ENCODE data around the gene SLC7A6OS.

- TF ChIP-seq JUND (IDR thresholded peaks at IDR 0.05) (no peak), CTCF (IDR thresholded peaks at IDR 0.05 in 2 of 3, conservative IDR thresholded peaks at IDR 0.05 in 1 of 3; ENCODE audit: borderline replicate concordance in 1 of 3, insufficient read depth in 1 of 3, low read depth in 2 of 3, low read length in 2 of 3) (no peak), EZH2 (IDR thresholded peaks at IDR 0.05) (no peak), CEBPB (IDR thresholded peaks at IDR 0.05; ENCODE audit: low read depth) (no peak), EZH2phosphoT487 (IDR thresholded peaks at IDR 0.05; ENCODE audit: borderline replicate concordance) (no peak), RAD21 (IDR thresholded peaks at IDR 0.05; ENCODE audit: low read depth) (no peak), POLR2AphosphoS5 (IDR thresholded peaks at IDR 0.05; ENCODE audit: low read depth, low read length) (no peak)
Observed at GRCh38 chr16:68356919-68357286, 46.2 kb upstream of the SLC7A6OS start.
